ENCODE data around the gene TBC1D10A. TPM values are rescaled to one million over a fixed set of nuclear protein-coding genes. Genes with fewer than 3 reads are reported as not detected.

Gene TBC1D10A
- total RNA-seq, 1 donor from 2014 or later = 32.7 TPM

DNA sequence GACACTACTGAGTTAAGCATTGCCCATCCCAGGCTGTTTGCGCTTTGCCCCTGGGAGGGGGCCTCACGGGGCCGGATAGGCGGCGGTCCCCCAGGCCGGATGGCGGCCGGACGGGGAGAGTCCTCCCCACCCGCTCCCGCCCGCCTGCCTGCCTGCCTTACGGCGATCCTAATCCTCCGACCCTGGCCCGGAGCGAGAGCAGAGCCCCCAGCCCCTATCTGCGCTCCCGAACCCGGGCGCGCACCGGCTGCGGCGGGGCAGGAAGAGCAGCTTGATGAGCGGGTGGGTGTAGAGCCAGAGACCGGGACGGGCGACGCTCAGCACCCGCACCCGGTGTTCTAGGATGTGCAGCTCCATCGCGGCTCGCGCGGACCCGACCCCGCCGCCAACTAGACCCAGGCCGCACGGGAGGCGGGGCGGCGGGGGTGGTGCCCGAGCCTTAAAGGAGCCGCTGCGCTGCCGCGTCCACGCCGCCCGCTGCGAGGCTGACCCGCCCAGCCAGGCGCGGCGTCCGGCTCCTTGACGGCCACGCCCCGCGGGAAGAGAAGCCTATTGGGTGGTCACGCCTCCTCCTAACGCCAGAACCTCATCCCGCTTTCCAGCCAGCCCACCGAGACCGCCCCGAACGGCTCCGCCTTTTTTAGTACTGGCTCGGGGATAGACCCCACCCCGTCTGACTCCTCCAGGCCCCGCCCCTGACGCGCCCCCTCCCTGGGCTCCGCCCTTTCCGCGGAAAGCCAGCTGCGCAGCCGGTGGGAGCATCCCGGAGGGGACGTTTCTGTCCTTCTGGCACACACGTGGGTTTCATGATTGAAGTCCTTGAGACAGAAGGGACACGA lies 37.4 kb downstream of the TBC1D10A start, which contains the start of gene CASTOR1:
Gene CASTOR1 (minus strand): TSS at position 365 of the 839 bp plus-strand sequence. CDS start 8 bp downstream, at position 357.
- Histone ChIP-seq H3K9me3 (ENCODE audit: insufficient read depth, low read depth, low read length) (no peaks in the 10 kb centered on the region), H3K36me3 (ENCODE audit: insufficient read depth, low read length) (peaks cover 13% of the 10 kb centered on the region), H3K9ac (ENCODE audit: low read length) (peak within 1 kb of the TSS; percentile 89), H3K4me2 (ENCODE audit: low read length) (peak within 1 kb of the TSS; percentile 98), H3K27me3 (ENCODE audit: insufficient read depth, low read length) (no peaks in the 10 kb centered on the region), H4K20me1 (ENCODE audit: insufficient read depth, low read length) (peaks cover 20% of the 10 kb centered on the region), H2AFZ (ENCODE audit: low read depth, low read length) (peak within 1 kb of the TSS; percentile 61), H3K79me2 (ENCODE audit: insufficient read depth, low read length) (peaks cover 3% of the 10 kb centered on the region), H3K4me1 (ENCODE audit: insufficient read depth, low read length) (peaks cover 29% of the 10 kb centered on the region), H3K27ac (ENCODE audit: low read depth, low read length) (peak within 1 kb of the TSS; percentile 54), H3K4me3 (ENCODE audit: insufficient read depth, low read depth, low read length) (peak within 1 kb of the TSS; percentile 68)
- FAIRE-seq (peak; percentile 32), DNase-seq (ENCODE audit: low read depth) (peak; percentile 94)
- Mint-ChIP-seq H3K9me3 (ENCODE audit: unreplicated experiment) (no peaks in the 10 kb centered on the region), H3K27me3 (ENCODE audit: low read depth, unreplicated experiment) (no peaks in the 10 kb centered on the region), H3K4me3 (ENCODE audit: unreplicated experiment) (peak within 1 kb of the TSS; percentile 87), H3K36me3 (ENCODE audit: low read depth, unreplicated experiment) (peaks cover 26% of the 10 kb centered on the region), H3K4me1 (ENCODE audit: low read depth, unreplicated experiment) (no peaks in the 10 kb centered on the region), H3K27ac (ENCODE audit: unreplicated experiment) (peak within 1 kb of the TSS; percentile 89)
- TF ChIP-seq, protein P1, sequence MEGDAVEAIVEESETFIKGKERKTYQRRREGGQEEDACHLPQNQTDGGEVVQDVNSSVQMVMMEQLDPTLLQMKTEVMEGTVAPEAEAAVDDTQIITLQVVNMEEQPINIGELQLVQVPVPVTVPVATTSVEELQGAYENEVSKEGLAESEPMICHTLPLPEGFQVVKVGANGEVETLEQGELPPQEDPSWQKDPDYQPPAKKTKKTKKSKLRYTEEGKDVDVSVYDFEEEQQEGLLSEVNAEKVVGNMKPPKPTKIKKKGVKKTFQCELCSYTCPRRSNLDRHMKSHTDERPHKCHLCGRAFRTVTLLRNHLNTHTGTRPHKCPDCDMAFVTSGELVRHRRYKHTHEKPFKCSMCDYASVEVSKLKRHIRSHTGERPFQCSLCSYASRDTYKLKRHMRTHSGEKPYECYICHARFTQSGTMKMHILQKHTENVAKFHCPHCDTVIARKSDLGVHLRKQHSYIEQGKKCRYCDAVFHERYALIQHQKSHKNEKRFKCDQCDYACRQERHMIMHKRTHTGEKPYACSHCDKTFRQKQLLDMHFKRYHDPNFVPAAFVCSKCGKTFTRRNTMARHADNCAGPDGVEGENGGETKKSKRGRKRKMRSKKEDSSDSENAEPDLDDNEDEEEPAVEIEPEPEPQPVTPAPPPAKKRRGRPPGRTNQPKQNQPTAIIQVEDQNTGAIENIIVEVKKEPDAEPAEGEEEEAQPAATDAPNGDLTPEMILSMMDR (IDR thresholded peaks at IDR 0.05; ENCODE audit: insufficient read depth, low read depth, low read length) = no peak
- no peak for TF ChIP-seq EZH2 (IDR thresholded peaks at IDR 0.05; ENCODE audit: insufficient read depth, low read length)

DNA sequence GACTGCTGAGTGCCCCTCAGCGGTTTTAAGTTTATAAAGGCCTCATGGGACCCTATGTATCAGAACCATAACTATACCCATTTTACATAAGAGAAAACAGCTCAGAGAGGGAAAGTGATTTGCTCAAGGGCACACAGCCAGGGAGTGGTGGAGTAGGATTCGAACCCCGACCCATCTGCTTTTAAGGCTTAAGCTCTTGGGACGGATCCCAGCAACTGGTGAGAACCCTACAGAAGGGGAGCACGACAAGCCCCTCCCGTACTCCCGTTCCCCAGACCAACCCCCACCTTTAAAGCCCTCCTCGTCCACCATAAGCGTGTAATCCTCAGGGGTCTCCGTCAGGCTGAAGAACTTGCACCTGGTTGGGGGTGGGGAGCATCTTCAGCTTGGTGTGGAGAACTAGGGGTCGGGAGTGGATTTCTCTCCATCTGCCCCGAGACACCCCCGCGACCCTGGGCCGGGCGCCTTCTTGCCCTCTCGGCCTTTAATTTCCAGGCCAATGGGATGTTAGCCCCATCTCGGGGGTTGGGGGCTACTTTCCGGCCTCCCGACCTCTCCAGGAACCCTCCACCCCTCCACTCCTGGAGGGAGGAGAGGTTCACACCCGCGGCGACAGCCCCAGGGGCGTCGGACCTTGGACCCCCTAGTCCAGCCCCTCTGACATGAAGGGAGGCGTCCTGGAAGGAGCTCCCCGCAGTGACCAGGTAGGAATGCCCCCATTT lies 38.2 kb downstream of the TBC1D10A start:
- Mint-ChIP-seq H3K9me3 (ENCODE audit: unreplicated experiment) (no peaks in the 10 kb centered on the region), H3K27me3 (ENCODE audit: low read depth, unreplicated experiment) (no peaks in the 10 kb centered on the region), H3K36me3 (ENCODE audit: low read depth, unreplicated experiment) (peaks cover 20% of the 10 kb centered on the region), H3K4me1 (ENCODE audit: low read depth, unreplicated experiment) (no peaks in the 10 kb centered on the region), H3K27ac (ENCODE audit: unreplicated experiment) (peak overlapping the region; percentile 89), H3K4me3 (ENCODE audit: unreplicated experiment) (peak overlapping the region; percentile 87)
- Histone ChIP-seq H3K4me1 (ENCODE audit: insufficient read depth, low read length) (peaks cover 29% of the 10 kb centered on the region), H3K9me3 (ENCODE audit: insufficient read depth, low read depth, low read length) (no peaks in the 10 kb centered on the region), H4K20me1 (ENCODE audit: insufficient read depth, low read length) (peaks cover 18% of the 10 kb centered on the region), H2AFZ (ENCODE audit: low read depth, low read length) (peak overlapping the region; percentile 61), H3K9ac (ENCODE audit: low read length) (peak overlapping the region; percentile 89), H3K4me2 (ENCODE audit: low read length) (peak overlapping the region; percentile 98), H3K79me2 (ENCODE audit: insufficient read depth, low read length) (peaks cover 3% of the 10 kb centered on the region), H3K27ac (ENCODE audit: low read depth, low read length) (peak overlapping the region; percentile 54), H3K36me3 (ENCODE audit: insufficient read depth, low read length) (peaks cover 8% of the 10 kb centered on the region), H3K4me3 (ENCODE audit: insufficient read depth, low read depth, low read length) (peak overlapping the region; percentile 68), H3K27me3 (ENCODE audit: insufficient read depth, low read length) (no peaks in the 10 kb centered on the region)
- DNase-seq (ENCODE audit: low read depth) = no peak
- FAIRE-seq = no peak
- TF ChIP-seq EZH2 (IDR thresholded peaks at IDR 0.05; ENCODE audit: insufficient read depth, low read length) = no peak
- TF ChIP-seq, protein P1 (IDR thresholded peaks at IDR 0.05; ENCODE audit: insufficient read depth, low read depth, low read length) = no peak

All from astrocyte (in vitro differentiated cells and primary cell).